Sigmoid colon (tissue), 7 donors: ENCODE results near the gene H6PD. TPM values are rescaled to one million over a fixed set of nuclear protein-coding genes. Genes with fewer than 3 reads are reported as not detected.
A peak's percentile ranks its signal among the peaks of the same experiment; 100 is the strongest.

ENCODE experiments used
- DNase-seq: peaks from one replicate; pipeline ENCODE4 v3.0.0-alpha.2; 2019
- H3K27ac ChIP-seq, 4 donors: fragments of 200-600 bp; sonication (generic); one replicate each; pipeline ENCODE4 v1.5.1; 2016 to 2019; ENCODE audit warnings: mild to moderate bottlenecking in 1 of 4
- H3K27me3 ChIP-seq, 3 donors: fragments of 200-600 bp; sonication (generic); one replicate each; pipeline ENCODE4 v1.5.1; 2019; ENCODE audit warnings: mild to moderate bottlenecking in 1 of 3
- H3K36me3 ChIP-seq, 4 donors: fragments of 200-600 bp; sonication (generic); one replicate each; pipeline ENCODE4 v1.5.1; 2016 to 2019
- H3K4me1 ChIP-seq, 4 donors: fragments of 200-600 bp; sonication (generic); one replicate each; pipeline ENCODE4 v1.5.1; 2017 to 2019
- H3K4me3 ChIP-seq, 4 donors: fragments of 200-600 bp; sonication (generic); one replicate each; pipeline ENCODE4 v1.5.1; 2017 to 2019; ENCODE audit warnings: mild to moderate bottlenecking in 2 of 4, moderate library complexity in 1 of 4
- H3K9me3 ChIP-seq, 4 donors: fragments of 200-600 bp in 3 of 4; sonication (generic) in 3 of 4; one replicate each; pipeline versions ENCODE4 v1.5.1 to v1.6.1; 2013 to 2019
- EP300 ChIP-seq, 4 donors: sonication (generic); formaldehyde crosslinking; IDR thresholded peaks; one replicate each; pipeline ENCODE4 v1.6.1; 2017; ENCODE audit warnings: antibody characterized with exemption in 4 of 4
- POLR2A ChIP-seq, 2 donors: fragments of 450-650 bp; IDR thresholded peaks; one replicate each; pipeline ENCODE4 v1.6.1; 2016; ENCODE audit warnings: antibody characterized with exemption in 2 of 2, mild to moderate bottlenecking in 2 of 2, moderate library complexity in 2 of 2
- POLR2AphosphoS5 ChIP-seq, 4 donors: sonication (generic); formaldehyde crosslinking; IDR thresholded peaks; one replicate each; pipeline ENCODE4 v1.6.1; 2017; ENCODE audit warnings: antibody characterized with exemption in 4 of 4
- WGBS, 2 donors: extraction: QIAGEN DNeasy Blood & Tissue Kit; methylation state at CpG; one replicate each; pipeline ENCODE4 v1.1.7; 2013; 5-methylcytosine and 5-hydroxymethylcytosine counted together
- intact Hi-C: fragments of 100-400 bp; cut with DNase I; formaldehyde crosslinking; loops from one replicate; pipeline ENCODE4 v1.15.1; 2023
- polyA plus RNA-seq, 3 donors: library from polyadenylated mRNA; stranded (reverse); fragments of 200-250 nt; gene quantifications; one replicate each; pipeline ENCODE4 v1.2.3, GENCODE V29; 2013
- total RNA-seq, 4 donors: library from RNA; depleted of rRNA; stranded (reverse); fragments of >200 nt; gene quantifications; one replicate each; pipeline ENCODE4 v1.1.0, GENCODE V29; 2016
- TF ChIP-seq, protein P1 (sequence below), 4 experiments: fragments of 450-650 bp in 3 of 4; fragments of 200-600 bp in 1 of 4; IDR thresholded peaks; one replicate each; pipeline ENCODE4 v1.5.1; 2016 to 2019; ENCODE audit warnings: antibody characterized with exemption in 4 of 4, mild to moderate bottlenecking in 3 of 4, moderate library complexity in 2 of 4
- donor health status: healthy with polysubstance abuse.
- donor health status: Bipolar disorder and iron deficiency.
- donor health status: healthy.

Gene H6PD
- total and polyA plus RNA-seq, 7 donors = 2.8 to 34.3 (median 23.2) TPM

DNA sequence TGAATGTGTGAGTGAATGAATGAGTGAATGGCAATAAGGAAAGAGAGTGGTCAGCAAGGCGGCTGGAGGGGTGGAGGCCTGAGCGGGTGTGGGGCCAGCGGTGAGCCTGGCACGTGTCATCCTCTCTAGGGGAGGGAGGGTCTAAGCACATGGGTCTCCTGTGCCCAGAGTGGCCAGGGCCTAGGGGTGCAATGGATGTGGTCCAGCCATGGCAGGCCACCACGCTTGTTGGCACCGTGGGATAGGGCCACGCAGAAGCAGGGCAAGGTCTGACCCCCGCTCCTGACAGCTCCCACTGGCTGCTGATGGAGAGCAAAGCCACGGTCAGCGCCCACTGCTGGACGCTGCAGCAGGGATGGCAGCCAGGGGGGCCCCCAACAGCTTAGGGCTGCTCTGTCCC is 38.6 kb downstream of the H6PD start:
- intact Hi-C loops = no loop called here
- TF ChIP-seq, protein P1, sequence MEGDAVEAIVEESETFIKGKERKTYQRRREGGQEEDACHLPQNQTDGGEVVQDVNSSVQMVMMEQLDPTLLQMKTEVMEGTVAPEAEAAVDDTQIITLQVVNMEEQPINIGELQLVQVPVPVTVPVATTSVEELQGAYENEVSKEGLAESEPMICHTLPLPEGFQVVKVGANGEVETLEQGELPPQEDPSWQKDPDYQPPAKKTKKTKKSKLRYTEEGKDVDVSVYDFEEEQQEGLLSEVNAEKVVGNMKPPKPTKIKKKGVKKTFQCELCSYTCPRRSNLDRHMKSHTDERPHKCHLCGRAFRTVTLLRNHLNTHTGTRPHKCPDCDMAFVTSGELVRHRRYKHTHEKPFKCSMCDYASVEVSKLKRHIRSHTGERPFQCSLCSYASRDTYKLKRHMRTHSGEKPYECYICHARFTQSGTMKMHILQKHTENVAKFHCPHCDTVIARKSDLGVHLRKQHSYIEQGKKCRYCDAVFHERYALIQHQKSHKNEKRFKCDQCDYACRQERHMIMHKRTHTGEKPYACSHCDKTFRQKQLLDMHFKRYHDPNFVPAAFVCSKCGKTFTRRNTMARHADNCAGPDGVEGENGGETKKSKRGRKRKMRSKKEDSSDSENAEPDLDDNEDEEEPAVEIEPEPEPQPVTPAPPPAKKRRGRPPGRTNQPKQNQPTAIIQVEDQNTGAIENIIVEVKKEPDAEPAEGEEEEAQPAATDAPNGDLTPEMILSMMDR (IDR thresholded peaks at IDR 0.05) = no peak
- TF ChIP-seq EP300 (IDR thresholded peaks at IDR 0.05) (no peak), POLR2A (IDR thresholded peaks at IDR 0.05) (no peak), POLR2AphosphoS5 (IDR thresholded peaks at IDR 0.05) (peak in 1 of 4 donors; percentile 1)
- H3K27ac ChIP-seq = no peak overlapping the region
- no peak overlapping the region for H3K4me3 ChIP-seq
- peaks cover 0 to 9% (median 0%) of the 10 kb centered on the region in 4 donors for H3K36me3 ChIP-seq
- 76 to 88% methylated on average over 11 of the region's 11 CpGs for WGBS, 2 donors
- H3K4me1 ChIP-seq = peaks cover 0 to 20% (median 16%) of the 10 kb centered on the region in 4 donors
- H3K9me3 ChIP-seq = no peaks in the 10 kb centered on the region
- no peak for DNase-seq
- no peaks in the 10 kb centered on the region for H3K27me3 ChIP-seq

DNA sequence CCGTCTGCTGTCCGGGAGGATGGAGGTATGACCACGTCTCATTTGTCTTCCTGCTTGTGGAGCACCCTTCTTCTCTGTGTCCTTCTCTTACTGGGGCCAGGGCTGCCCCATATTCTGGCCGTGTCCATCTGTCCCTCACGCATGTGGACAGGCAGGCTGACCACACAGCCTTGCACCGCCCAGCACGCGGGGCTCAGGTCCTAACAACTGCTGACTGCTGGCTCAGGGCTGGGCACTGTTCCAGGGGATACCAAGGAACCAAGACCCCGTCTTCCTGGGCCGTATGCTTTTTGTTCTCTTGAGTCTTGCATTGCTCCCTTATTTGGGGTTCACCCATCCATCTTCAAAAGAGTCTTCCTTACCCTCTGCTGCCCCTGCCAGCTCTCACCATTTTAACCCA is 40.6 kb downstream of the H6PD start:
- TF ChIP-seq POLR2AphosphoS5 (IDR thresholded peaks at IDR 0.05) = no peak
- TF ChIP-seq POLR2A (IDR thresholded peaks at IDR 0.05) = no peak
- TF ChIP-seq, protein P1 (IDR thresholded peaks at IDR 0.05) = no peak
- no peak for TF ChIP-seq EP300 (IDR thresholded peaks at IDR 0.05)
- H3K36me3 ChIP-seq = no peaks in the 10 kb centered on the region
- 85 to 87% methylated on average over 10 of the region's 10 CpGs for WGBS, 2 donors
- H3K4me1 ChIP-seq = peaks cover 0 to 20% (median 16%) of the 10 kb centered on the region in 4 donors
- H3K9me3 ChIP-seq = no peaks in the 10 kb centered on the region
- H3K27me3 ChIP-seq = no peaks in the 10 kb centered on the region
- no peak overlapping the region for H3K4me3 ChIP-seq
- DNase-seq = no peak
- H3K27ac ChIP-seq = no peak overlapping the region
- intact Hi-C loops = no loop called here

DNA sequence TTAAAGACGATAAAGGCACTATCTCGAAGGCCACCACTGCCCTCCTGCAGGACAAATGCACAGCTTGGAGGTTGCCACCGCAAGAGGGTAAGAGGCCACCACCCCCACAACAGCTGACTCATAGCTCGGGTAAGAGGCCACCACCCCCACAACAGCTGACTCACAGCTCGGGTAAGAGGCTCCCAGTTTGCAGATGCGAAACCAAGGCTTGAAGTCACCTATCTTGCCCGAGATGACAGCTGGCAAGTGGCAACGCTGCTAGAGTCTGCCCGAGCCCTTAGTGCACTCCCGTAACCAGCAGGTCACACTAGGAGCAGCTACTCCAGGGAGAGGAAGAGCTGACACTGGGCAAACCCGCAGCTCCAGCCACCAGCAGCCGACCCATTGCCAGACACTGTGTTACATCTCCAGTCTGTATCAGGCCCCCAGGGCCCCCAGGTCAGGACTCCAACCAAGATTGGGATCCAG is 41.0 kb downstream of the H6PD start:
- no peaks in the 10 kb centered on the region for H3K27me3 ChIP-seq
- H3K27ac ChIP-seq = no peak overlapping the region
- H3K4me1 ChIP-seq = peaks cover 0 to 20% (median 15%) of the 10 kb centered on the region in 4 donors
- no peak for DNase-seq
- no peaks in the 10 kb centered on the region for H3K9me3 ChIP-seq
- H3K36me3 ChIP-seq = no peaks in the 10 kb centered on the region
- TF ChIP-seq POLR2AphosphoS5 (IDR thresholded peaks at IDR 0.05) = no peak
- TF ChIP-seq, protein P1 (IDR thresholded peaks at IDR 0.05) = peak in 1 of 4 experiments; percentile 2
- intact Hi-C loops = no loop called here
- H3K4me3 ChIP-seq = no peak overlapping the region
- WGBS, 2 donors = 51 to 61% methylated on average over 12 of the region's 12 CpGs

DNA sequence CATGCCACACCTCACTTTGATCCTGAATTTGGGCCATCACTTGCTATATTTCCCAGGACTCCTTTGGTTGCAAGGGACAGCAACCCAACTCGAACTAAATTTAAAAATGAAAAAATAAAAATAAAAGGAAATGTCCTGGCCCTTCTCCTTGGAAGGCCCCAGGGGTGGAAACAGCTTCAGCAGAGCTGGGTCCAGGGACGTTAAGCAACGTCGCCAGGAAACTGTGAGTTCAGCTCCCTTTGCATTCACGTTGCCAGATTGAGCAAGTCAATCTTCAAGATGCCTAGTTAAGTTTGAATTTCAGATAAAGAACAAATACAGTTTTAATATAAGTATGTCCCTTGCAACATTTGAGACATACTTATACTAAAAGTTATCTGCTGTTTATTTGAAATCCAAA is 43.5 kb downstream of the H6PD start:
- intact Hi-C loops = no loop called here
- Histone ChIP-seq H3K4me1 (peaks cover 0 to 33% (median 28%) of the 10 kb centered on the region in 4 donors), H3K36me3 (no peaks in the 10 kb centered on the region), H3K4me3 (no peak overlapping the region), H3K9me3 (no peaks in the 10 kb centered on the region), H3K27me3 (no peaks in the 10 kb centered on the region), H3K27ac (no peak overlapping the region)
- 81 to 88% methylated on average over 5 of the region's 5 CpGs for WGBS, 2 donors
- DNase-seq = no peak
- TF ChIP-seq POLR2AphosphoS5 (IDR thresholded peaks at IDR 0.05) (no peak), POLR2A (IDR thresholded peaks at IDR 0.05) (no peak), EP300 (IDR thresholded peaks at IDR 0.05) (no peak)
- TF ChIP-seq, protein P1 (IDR thresholded peaks at IDR 0.05) = no peak

DNA sequence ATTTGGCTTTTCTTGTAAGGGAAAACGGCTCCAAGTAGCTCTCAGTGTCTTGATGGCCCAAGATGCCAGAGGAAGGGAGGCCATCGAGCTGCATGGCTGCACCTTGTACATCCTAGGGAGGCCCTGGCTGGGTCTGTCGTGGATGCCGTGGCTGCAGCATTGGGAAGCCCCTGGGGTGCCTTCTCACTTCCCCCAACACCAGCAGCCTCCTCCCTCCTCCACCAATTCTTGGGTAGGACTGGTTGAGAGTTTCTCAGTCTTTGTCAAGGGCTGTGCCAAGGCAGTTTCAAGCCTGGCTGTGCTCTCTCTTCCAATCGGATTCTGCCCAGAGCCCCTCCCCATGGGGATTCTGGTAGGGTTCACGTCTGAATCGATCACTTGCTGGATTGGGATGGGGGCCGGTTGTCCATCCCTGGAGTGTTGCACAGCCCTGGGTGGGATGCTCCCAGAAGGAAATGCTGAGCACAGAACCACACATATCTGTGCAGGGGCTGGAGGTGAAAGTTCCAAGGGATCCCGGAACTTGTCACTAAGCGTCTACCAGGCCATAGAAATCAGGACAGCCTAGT is 44.1 kb downstream of the H6PD start:
- no peak for TF ChIP-seq POLR2A (IDR thresholded peaks at IDR 0.05)
- TF ChIP-seq, protein P1 (IDR thresholded peaks at IDR 0.05) = no peak
- no peak for TF ChIP-seq EP300 (IDR thresholded peaks at IDR 0.05)
- no peak for TF ChIP-seq POLR2AphosphoS5 (IDR thresholded peaks at IDR 0.05)
- Histone ChIP-seq H3K4me1 (peaks cover 0 to 33% (median 28%) of the 10 kb centered on the region in 4 donors), H3K9me3 (no peaks in the 10 kb centered on the region), H3K4me3 (no peak overlapping the region), H3K27ac (peak overlapping the region in 1 of 4 donors; percentile 26), H3K36me3 (no peaks in the 10 kb centered on the region), H3K27me3 (no peaks in the 10 kb centered on the region)
- intact Hi-C loops = no loop called here
- WGBS, 2 donors = 32 to 72% methylated on average over 10 of the region's 10 CpGs
- no peak for DNase-seq
